ENCODE results near the gene MYH11. TPM values are rescaled to one million over a fixed set of nuclear protein-coding genes. Genes with fewer than 3 reads are reported as not detected.
"Not testable (repeated sequence)": the region's sequence is repeated elsewhere in the genome, so short reads cannot be mapped to it uniquely, and the experiment has no call there.

MYH11 gene
- polyA plus RNA-seq, 3 donors = 4.7 to 58.0 (median 24.8) TPM

GRCh38 chr16:15790458-15790857 is 66.4 kb downstream of the MYH11 start:
- 45 to 59% (median 56%) methylated on average over 4 of the region's 4 CpGs for WGBS, 3 donors
- no peak overlapping the region for H3K27ac ChIP-seq (ENCODE audit: low read depth, low read length)

GRCh38 chr16:15789816-15790215 is 67.0 kb downstream of the MYH11 start:
- H3K27ac ChIP-seq (ENCODE audit: low read depth, low read length) = not testable (repeated sequence)
- 69 to 81% (median 72%) methylated on average over 5 of the region's 5 CpGs for WGBS, 3 donors

DNA sequence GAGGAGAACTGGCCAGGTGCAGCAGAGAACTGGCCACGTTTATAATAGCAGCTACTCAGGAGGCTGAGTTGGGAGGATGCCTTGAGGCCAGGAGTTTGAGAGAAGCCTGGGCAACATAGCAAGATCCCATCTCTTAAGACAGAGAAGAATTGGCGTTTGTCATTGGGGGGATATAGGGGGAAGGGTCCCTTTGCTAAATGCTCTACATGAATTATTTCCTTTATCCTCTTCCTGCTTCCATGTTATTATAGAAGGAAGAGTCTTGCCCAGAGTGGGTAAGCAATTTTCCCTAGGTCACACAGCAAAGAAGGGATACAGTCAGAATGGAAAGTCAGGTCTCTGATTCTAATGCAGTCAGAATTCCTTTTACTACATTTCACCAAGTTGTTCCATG is 68.0 kb downstream of the MYH11 start:
- no peak overlapping the region for H3K27ac ChIP-seq (ENCODE audit: low read depth, low read length)
- 57 to 65% (median 60%) methylated on average over 2 of the region's 2 CpGs for WGBS, 3 donors

DNA sequence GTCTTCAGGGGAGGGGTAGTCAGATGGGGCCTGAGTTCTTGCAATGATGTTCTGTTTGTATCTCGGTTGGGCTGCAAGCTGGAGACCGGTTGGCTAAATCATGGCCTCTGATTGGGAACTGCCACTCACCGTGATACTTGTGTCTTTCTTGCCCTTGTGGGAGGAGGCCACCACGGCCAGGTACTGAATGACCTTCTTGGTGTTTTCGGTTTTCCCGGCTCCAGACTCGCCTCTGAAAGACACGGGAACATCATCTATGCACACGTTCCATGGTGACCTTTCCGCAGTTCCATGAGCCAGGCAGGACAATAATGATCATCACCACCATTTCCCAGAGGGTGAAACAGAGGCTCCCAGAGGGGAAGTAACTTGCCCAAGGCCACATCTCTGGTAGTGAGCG is 70.3 kb downstream of the MYH11 start:
- H3K27ac ChIP-seq (ENCODE audit: low read depth, low read length) = no peak overlapping the region
- 87 to 94% (median 93%) methylated on average over 11 of the region's 11 CpGs for WGBS, 3 donors

DNA sequence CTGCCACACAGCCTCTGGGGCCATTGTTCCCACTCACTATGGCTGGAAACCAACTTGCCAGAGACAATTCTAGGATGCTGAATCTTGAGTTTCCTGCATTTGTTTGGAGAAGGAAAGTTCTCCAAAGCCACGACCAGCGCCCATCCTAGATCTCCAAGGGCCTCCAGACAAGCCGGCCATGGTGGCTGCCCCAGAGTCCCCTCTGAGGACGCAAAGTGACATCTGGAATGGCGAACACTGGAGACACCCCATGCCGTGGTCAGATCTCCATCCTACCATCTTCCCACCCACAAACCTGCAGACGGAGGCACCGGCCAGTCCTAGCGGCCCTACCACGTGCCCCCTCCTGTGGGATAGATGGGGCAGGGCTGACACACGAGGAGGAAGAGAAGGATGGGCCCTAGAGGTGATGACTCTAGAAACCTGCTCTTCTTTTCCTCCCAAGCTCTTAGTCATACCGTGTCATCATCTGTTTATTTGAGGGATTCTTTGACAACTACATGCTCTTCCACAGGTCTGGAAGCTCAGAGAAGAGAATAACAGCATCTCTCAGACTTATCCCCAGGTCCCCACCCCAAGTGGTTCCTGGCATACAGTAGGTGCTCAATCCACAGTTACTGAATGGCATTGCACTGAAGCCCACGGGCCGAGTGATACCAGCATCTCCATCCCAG is 71.3 kb downstream of the MYH11 start:
- 69 to 86% (median 84%) methylated on average over 14 of the region's 14 CpGs for WGBS, 3 donors
- H3K27ac ChIP-seq (ENCODE audit: low read depth, low read length) = no peak overlapping the region

GRCh38 chr16:15783985-15784384 is 72.8 kb downstream of the MYH11 start:
- H3K27ac ChIP-seq (ENCODE audit: low read depth, low read length) = no peak overlapping the region
- 94 to 98% (median 98%) methylated on average over 10 of the region's 10 CpGs for WGBS, 3 donors

DNA sequence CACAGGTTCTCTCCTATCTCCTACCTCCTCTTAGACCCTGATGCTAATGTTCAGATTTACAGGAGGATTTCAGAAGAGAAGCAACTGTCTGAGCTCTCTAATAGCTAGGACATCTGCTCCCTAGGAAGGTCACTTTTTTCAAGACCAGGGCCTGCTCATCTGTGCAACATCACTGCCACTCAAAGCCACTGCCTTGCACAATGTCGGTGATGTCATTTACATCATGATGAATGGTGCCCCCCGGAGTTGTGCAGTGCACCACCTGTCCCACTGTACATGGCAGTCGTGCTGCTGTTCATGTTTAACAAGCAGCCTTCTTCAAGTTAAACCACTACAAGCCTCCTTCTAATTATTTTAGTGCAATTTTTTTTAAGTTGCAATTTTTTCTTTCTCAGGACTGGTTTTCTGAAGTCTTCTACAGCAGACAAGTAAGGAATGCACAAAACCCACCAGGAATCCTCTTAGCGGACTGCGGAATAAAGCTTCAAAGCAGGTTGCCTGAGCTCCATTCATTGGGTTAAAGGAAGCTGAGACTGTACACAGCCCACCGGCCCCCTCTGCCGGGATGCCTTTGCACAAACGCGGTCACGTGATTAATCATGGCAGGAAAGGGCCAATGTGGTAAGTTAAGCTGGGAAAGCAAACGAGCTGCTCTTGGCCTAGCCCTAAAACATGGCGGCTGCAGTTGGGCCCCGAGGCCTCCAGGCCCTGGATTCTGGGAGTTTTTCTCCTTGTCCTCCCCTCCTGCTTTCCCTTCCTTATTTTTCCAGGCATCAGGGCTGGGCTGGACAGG is 74.1 kb downstream of the MYH11 start:
- 57 to 61% (median 60%) methylated on average over 13 of the region's 13 CpGs for WGBS, 3 donors
- no peak overlapping the region for H3K27ac ChIP-seq (ENCODE audit: low read depth, low read length)

- no peak overlapping the region for H3K27ac ChIP-seq (ENCODE audit: low read depth, low read length)
- 73 to 97% (median 95%) methylated on average over 3 of the region's 3 CpGs for WGBS, 3 donors
Observed at GRCh38 chr16:15781650-15782049, 75.2 kb downstream of the MYH11 start.

DNA sequence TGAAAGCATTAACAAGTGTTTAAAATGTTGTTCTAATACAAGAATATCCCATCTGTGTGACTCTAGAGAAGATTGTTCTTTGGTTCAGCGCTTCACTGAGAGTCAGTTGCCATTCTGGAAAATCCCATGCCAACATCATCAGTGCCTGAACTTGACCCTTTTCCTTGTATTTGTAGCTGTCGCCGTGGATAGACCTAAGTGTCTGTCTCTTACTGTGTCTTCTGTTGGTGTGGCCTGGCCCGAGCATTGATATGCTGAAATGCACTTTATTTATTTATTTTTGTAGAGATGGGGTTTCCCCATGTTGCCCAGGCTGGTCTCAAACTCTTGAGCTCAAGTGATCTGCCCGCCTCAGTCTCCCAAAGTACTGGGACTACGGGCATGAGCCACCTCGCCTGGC is 76.0 kb downstream of the MYH11 start:
- no peak overlapping the region for H3K27ac ChIP-seq (ENCODE audit: low read depth, low read length)
- 92 to 95% (median 94%) methylated on average over 7 of the region's 7 CpGs for WGBS, 3 donors

GRCh38 chr16:15779664-15780351 is 77.0 kb downstream of the MYH11 start:
- no peak overlapping the region for H3K27ac ChIP-seq (ENCODE audit: low read depth, low read length)
- WGBS, 3 donors = 86 to 91% (median 89%) methylated on average over 8 of the region's 8 CpGs

DNA sequence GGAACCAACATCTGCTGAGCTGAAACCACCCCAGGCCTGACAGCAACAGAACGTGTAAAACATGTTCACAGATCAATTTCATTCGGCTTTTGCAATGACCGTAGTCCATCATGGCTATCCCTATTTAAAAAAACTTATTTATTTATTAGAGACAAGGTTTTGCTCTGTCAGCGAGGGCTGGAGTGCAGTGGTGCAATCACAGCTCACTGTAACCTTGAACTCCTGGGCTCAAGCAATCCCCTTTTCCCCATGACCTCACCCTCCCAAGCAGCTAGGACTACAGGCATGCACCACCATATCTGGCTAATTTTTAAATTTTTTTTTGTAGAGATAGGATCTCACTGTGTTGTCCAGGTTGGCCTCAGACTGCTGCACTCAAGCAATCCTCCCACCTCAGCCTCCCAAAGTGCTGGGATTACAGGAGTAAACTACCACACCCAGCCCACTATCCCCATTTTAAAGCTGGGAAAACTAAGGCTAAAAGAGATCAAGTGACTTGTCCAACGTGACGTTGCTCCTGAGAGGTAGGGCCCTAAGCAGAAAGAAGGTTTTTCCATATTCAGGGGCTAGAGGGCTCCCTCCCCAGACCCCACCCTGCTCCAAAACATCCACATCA is 77.7 kb downstream of the MYH11 start:
- 69 to 93% (median 89%) methylated on average over 6 of the region's 6 CpGs for WGBS, 3 donors
- H3K27ac ChIP-seq (ENCODE audit: low read depth, low read length) = no peak overlapping the region

DNA sequence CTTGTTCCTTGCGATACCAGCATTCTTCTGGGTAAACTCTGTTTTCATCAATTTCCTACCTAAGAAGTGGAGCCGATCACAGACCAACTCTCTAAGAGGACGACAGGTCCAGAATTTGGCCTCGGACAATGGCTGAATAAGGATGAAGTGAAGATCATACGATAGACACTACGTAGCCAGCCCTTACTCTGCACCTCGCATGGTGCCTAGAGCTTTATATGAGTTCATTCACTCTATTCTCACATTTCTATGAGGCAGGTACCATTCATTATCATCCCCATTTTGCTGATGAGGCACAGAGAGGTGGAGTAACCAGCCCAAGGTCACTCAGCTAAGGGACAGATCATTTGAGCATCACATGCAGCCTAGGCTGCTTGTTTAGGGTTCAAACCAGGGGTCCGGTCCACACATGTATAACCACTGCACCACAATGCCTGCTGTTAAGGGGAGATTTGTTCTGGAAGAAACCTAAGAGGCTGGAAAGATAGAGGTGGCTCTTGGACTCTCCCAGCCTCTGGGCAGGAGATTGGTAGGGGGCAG is 78.6 kb downstream of the MYH11 start:
- WGBS, 3 donors = 79 to 86% (median 81%) methylated on average over 8 of the region's 8 CpGs
- H3K27ac ChIP-seq (ENCODE audit: low read depth, low read length) = no peak overlapping the region

DNA sequence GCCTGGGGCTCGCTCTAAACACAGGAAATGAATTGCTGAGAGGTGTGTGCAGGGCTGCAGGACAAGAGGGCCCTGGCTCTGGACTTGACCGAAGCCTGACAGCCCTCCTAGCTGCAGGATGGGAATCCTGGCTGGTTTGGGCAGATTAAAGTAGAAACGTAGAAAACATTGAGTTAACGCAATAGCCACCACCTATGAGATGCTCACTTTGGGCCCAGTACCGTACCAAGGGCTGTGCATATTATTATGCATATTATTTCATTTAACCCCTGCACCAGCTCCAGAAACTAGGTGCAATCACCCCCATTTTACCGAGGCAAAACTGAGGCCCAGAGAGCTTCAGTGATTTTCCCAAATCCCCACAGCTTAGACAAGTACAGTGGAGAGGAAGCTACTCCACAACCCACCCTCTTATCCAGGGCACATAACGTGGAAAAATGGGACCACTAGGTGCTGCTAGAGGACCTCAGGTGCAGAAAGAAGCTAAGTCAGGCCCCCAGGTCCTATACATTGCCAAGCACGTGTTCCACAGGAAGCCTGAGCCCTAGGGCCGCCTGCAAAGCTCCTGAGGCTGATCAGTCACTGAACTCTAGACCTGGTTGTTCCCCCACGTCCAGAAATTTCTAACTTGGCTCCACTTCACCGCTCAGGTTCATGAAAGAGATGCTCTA is 79.2 kb downstream of the MYH11 start:
- WGBS, 3 donors = 60 to 62% (median 61%) methylated on average over 11 of the region's 11 CpGs
- H3K27ac ChIP-seq (ENCODE audit: low read depth, low read length) = no peak overlapping the region

GRCh38 chr16:15776572-15776971 is 80.3 kb downstream of the MYH11 start:
- no peak overlapping the region for H3K27ac ChIP-seq (ENCODE audit: low read depth, low read length)
- 75 to 88% (median 78%) methylated on average over 10 of the region's 10 CpGs for WGBS, 3 donors

DNA sequence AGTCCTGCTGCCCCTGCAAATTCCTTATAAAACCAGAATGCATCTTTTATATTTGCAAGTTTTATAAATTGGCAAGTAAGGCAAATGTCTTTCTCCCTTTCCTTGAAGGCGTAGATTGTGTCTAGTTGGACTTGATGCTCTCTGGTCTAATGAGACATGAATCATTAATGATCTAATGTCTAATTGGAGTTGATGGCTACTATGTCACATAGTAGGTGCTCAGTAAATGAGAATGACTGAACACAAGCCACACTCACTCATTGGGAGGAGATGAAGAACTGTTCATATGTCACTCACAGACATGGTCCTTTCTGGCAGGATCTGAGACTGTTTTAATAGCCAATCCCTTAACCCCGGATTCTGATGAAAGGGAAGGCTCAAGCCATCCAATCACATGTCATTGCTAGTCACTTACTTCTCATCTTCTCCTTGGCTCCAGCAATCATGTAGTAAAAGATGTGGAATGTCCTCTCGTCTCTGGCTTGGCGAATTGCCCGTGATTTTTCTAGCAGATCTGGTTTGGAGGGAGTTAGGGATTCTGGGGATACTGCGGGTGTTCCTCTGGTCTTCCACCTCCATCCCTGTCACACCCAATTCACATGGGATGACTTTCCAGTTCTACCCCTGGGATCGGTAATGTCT is 81.0 kb downstream of the MYH11 start:
- WGBS, 3 donors = 56 to 75% (median 70%) methylated on average over 7 of the region's 7 CpGs
- no peak overlapping the region for H3K27ac ChIP-seq (ENCODE audit: low read depth, low read length)

DNA sequence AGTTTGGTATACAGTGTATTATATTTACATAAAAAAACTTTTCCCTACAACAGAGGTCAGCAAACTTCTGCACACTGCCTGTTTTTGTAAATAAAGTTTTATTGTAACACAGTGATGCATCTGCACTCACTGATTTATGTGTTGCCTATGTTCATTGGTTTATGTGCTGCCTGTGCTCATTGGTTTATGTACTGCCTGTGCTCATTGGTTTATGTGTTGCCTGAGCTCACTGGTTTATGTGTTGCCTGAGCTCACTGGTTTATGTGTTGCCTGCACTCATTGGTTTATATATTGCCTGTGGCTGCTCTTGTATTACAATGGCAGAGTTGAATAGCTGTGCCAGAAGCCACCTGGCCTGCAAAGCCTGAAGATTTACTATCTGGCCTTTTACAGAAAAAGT is 81.6 kb downstream of the MYH11 start:
- H3K27ac ChIP-seq (ENCODE audit: low read depth, low read length) = no peak overlapping the region

DNA sequence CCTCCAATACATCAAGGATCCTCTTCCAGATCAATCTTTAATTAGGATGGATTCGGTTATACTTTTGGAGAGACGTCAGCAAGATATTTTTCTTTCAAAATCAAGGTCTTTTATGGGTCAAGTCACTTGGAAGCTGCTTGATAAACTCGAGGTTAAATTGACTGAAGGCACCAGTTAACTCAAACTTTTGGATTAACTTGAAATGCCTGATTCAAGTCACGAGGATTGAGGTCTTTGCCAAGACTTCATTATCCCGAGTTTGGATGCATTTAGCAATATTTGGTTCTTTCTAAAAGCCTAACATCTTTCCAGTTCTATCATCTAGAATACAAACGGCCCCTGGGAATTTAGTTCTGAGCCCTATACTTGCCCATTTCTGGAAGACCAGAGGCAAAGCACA is 82.9 kb downstream of the MYH11 start:
- 51 to 59% (median 57%) methylated on average over 6 of the region's 6 CpGs for WGBS, 3 donors
- H3K27ac ChIP-seq (ENCODE audit: low read depth, low read length) = no peak overlapping the region

Data from adipose tissue (tissue), 3 donors.